ENCODE results near the gene ATP5F1B. TPM values are rescaled to one million over a fixed set of nuclear protein-coding genes. Genes with fewer than 3 reads are reported as not detected.
A peak's percentile ranks its signal among the peaks of the same experiment; 100 is the strongest.

ATP5F1B gene
- total RNA-seq, 1 donor = 449 TPM

DNA sequence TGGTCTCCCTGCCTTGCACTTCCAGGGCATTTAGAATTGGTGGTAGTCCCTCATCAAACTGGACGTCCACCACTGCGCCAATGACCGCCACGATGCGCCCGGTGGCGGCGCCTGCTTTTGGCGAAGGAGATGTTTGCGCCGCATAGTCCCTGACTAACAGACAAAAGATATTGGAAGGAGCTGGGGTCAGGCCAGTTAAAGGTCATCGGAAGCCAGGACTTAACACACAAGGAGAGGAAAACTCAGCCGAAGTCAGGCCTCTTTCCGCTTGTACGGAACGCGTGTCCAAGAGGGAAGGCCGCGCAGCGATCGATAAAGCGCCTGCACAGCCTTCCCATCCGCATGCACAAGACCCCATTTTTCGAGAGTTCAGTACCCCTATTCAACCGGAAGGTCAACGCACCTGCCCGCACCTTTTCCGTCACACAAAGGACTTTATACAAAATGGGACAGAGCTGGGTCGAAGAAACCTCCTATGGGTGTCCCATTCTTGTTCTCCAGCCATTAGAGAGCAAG lies 525 bp downstream of the ATP5F1B start:
- no peak for TF ChIP-seq CTCF (IDR thresholded peaks at IDR 0.05; ENCODE audit: insufficient read depth, low read depth, low read length)
- peak overlapping the region; percentile 84 for H3K4me3 ChIP-seq (ENCODE audit: low read depth, low read length)
- no peak for DNase-seq (ENCODE audit: low read depth)

GRCh38 chr12:56644654-56645053 lies 1.1 kb downstream of the ATP5F1B start:
- DNase-seq (ENCODE audit: low read depth) = no peak
- H3K4me3 ChIP-seq (ENCODE audit: low read depth, low read length) = peak overlapping the region; percentile 84
- no peak for TF ChIP-seq CTCF (IDR thresholded peaks at IDR 0.05; ENCODE audit: insufficient read depth, low read depth, low read length)

DNA sequence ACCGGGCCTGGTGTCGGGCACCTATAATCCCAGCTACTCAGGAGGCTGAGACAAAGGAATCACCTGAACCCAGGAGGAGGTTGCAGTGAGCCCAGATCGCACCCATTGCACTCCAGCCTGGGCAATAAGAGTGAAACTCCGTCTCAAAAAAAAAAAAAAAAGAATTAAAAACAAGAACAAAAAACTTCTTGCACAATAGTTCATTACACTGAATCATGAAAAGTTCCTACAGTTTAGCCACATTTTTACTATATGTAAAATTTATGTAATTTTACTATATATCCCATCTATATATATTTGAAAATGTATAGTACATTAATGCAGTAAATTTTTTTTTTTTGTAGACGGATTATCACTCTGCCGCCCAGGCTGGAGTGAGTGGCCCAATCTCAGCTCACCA lies 4.6 kb downstream of the ATP5F1B start:
- no peak for DNase-seq (ENCODE audit: low read depth)
- TF ChIP-seq CTCF (IDR thresholded peaks at IDR 0.05; ENCODE audit: insufficient read depth, low read depth, low read length) = no peak
- H3K4me3 ChIP-seq (ENCODE audit: low read depth, low read length) = no peak overlapping the region

DNA sequence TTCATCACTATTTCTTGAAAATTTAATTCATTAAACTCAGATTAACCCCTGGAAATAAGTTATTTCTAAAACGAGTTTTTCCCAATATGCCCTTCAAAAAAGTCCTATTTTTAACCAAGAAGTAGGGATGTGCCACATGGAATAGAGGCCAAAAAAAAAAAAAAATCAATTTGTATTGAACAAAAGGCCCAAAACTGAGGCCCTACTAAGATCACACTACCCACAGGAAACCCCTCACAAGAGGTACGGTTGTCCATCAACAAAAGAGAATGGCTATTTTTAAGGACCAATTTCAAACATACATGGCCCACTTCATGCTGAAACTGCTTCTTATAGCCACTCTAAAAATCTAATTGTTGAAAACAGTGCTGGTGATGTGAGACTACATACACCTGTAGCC lies 8.2 kb downstream of the ATP5F1B start:
- H3K4me3 ChIP-seq (ENCODE audit: low read depth, low read length) = no peak overlapping the region
- DNase-seq (ENCODE audit: low read depth) = no peak
- no peak for TF ChIP-seq CTCF (IDR thresholded peaks at IDR 0.05; ENCODE audit: insufficient read depth, low read depth, low read length)

DNA sequence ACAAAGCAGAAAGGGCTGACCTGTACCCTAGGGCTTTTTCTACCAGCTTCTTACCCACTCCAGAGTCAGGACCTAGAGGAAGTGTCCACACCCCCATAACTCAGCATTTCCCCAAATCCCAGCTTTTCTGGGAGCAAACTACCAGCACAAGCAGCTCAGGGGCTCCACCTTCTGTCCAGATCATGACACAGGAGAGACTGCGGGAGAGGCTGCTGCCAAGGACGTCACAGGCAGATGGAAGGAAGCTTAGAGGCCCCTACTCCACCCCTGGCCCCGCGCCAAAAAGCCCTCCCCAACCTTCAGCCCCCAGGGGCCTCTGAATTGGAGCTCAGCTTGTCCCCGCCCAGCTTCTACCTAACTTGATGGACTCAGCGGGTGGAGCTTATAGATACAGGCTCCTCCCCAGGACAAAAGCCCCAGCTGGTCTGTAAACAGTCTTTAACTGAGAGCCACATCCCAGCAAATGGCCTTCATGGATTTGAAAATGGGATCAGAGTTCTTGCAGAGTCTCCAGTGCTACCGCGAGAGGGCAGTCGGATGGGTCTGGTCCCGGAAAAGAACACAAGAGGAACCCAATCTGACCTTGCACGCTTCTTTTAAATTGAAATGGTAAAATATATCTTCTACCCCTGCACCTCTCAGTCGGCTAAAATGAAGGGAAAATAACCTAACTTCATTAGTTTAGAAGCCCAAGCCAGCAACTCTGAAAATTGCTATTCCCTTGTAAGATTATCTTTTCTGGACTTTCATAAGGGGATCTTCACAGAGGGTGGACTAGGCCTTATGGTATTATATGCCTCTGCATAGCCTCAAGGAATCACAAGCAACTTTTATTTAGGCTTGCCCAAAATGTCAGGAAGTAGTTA lies 8.9 kb downstream of the ATP5F1B start:
- H3K4me3 ChIP-seq (ENCODE audit: low read depth, low read length) = peak overlapping the region; percentile 85
- peak; percentile 100 for DNase-seq (ENCODE audit: low read depth)
- TF ChIP-seq CTCF (IDR thresholded peaks at IDR 0.05; ENCODE audit: insufficient read depth, low read depth, low read length) = peak; percentile 66

DNA sequence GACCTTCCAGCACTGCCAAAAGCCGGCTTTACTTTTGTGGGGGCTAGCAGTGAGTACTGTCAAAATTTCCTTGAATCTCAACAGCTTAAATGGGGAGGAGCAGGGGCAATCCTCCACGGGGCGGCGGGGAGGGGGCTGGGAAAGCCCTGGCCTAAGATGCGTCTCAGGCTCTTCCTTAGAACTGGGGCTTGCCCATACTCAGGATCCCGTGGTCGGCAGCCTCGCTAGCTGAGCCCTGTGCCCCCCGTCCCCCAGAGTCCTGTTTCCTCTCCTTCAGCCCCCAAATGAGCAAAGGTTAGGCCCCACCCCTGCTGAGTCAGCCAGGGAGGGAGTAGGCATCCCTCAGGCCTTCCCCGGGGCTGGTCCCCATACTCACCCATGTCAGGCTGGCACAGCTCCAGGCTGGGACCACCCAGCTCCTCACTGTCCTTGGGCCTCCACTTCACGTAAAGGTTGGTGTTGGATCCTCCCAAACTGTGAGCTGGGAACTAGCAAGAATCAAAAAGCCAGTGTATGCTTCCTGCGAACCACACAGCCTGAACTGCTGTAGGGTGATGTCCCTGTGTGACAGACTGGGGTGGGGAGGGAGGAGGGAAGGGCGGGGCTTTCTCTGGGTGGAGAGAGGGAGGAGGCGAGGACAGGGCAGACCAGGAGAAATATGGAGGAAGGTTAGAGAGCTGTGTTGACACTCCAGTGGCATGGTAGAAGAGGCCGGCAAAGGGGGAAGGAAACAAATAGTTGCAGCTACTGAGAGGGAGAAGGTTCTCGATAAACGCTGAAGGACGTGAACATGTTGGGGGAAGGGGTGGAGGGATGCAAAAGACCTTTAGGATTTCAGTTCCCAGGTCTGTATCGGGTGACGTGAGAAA lies 9.7 kb downstream of the ATP5F1B start:
- peak overlapping the region; percentile 85 for H3K4me3 ChIP-seq (ENCODE audit: low read depth, low read length)
- TF ChIP-seq CTCF (IDR thresholded peaks at IDR 0.05; ENCODE audit: insufficient read depth, low read depth, low read length) = no peak
- DNase-seq (ENCODE audit: low read depth) = peak; percentile 88

Data from fibroblast of villous mesenchyme (primary cell).